HepG2 (cell line): ENCODE data around the gene FABP2. TPM values are rescaled to one million over a fixed set of nuclear protein-coding genes. Genes with fewer than 3 reads are reported as not detected.

Experiments used
- ATAC-seq: fragments of 200-7000 bp; cut with Tn5 transposase; 3 replicates; pipeline ENCODE4 v1.9.1; 2020; ENCODE audit warnings: mild to moderate bottlenecking, moderate library complexity
- BruUV-seq: library from RNA; stranded (reverse); fragments of 400-500 nt; replicated peaks from 2 replicates; lab custom pipeline; 2021; lab: Mats Ljungman, UMichigan
- CTCF ChIA-PET: fragments of 300-600 bp; formaldehyde crosslinking; extraction: SDS; loops from one replicate; lab custom pipeline; 2021; ENCODE audit warnings: low total read pairs, inconsistent platforms, low intra/inter-chr PET ratio; lab: Yijun Ruan, JAX
- POLR2A ChIA-PET: fragments of 350-600 bp; sonication (Branson Sonifier 250); formaldehyde crosslinking; loops from one replicate; lab custom pipeline; 2020; ENCODE audit warnings: antibody characterized with exemption, inconsistent platforms; lab: Yijun Ruan, JAX
- DNase-seq: peaks from one replicate; pipeline ENCODE4 v3.0.0-alpha.2; 2015; ENCODE audit warnings: low spot score
- FAIRE-seq: peaks from 3 replicates; lab custom pipeline; 2011; peaks lifted over from hg19 to GRCh38; lab: Jason Lieb, UNC
- H2AFZ ChIP-seq: one replicate; pipeline ENCODE4 v1.6.1; 2011; ENCODE audit warnings: low read length, inconsistent platforms
- H3K27ac ChIP-seq: fragments of 300-600 bp; 3 replicates; pipeline ENCODE4 v1.8.0; 2011; ENCODE audit warnings: mixed run types, mild to moderate bottlenecking, mixed read lengths, low read length, inconsistent platforms; ENCODE audit not compliant: insufficient read depth; ENCODE audit errors: extremely low read length
- H3K27me3 ChIP-seq, 2 experiments: fragments of 200-600 bp in 1 of 2; 2 replicates in 1 of 2; 3 replicates in 1 of 2; pipeline versions ENCODE4 v1.6.0 to v1.8.0; 2011; ENCODE audit warnings: low read length in 2 of 2, mild to moderate bottlenecking in 2 of 2, moderate library complexity in 2 of 2, inconsistent platforms in 1 of 2; ENCODE audit not compliant: insufficient read depth in 2 of 2, control insufficient read depth in 1 of 2
- H3K36me3 ChIP-seq, 2 experiments: fragments of 200-600 bp in 1 of 2; replicated peaks in 1 of 2; 2 replicates in 1 of 2; 3 replicates in 1 of 2; pipeline versions ENCODE4 v1.5.1 to v1.8.0; 2011; ENCODE audit warnings: low read length in 2 of 2, inconsistent platforms in 1 of 2; ENCODE audit not compliant: insufficient read depth in 2 of 2, control insufficient read depth in 1 of 2
- H3K4me1 ChIP-seq: 2 replicates; pipeline ENCODE4 v1.5.1; 2012; ENCODE audit warnings: low read length, inconsistent platforms; ENCODE audit not compliant: insufficient read depth
- H3K4me2 ChIP-seq: 2 replicates; pipeline ENCODE4 v1.6.0; 2011; ENCODE audit warnings: low read depth, low read length, inconsistent platforms
- H3K4me3 ChIP-seq, 3 experiments: fragments of 200-600 bp in 1 of 3; sonication (generic), shearing (Covaris generic) in 1 of 3; replicated peaks in 1 of 3; 2 replicates each; pipeline ENCODE4 v1.5.1; 2011 to 2016; ENCODE audit warnings: low read length in 3 of 3, inconsistent platforms in 2 of 3, low read depth in 2 of 3, mild to moderate bottlenecking in 2 of 3, control low read depth in 1 of 3, mixed read lengths in 1 of 3; ENCODE audit not compliant: insufficient read depth in 1 of 3
- H3K79me2 ChIP-seq: one replicate; pipeline ENCODE4 v1.6.1; 2011; ENCODE audit warnings: low read length, inconsistent platforms; ENCODE audit not compliant: insufficient read depth
- H3K9ac ChIP-seq: 2 replicates; pipeline ENCODE4 v1.6.0; 2011; ENCODE audit warnings: mild to moderate bottlenecking, low read depth, low read length, inconsistent platforms; ENCODE audit not compliant: insufficient read depth
- H3K9me3 ChIP-seq: 2 replicates; pipeline ENCODE4 v1.5.1; 2012; ENCODE audit warnings: mild to moderate bottlenecking, low read length
- H4K20me1 ChIP-seq: 2 replicates; pipeline ENCODE4 v1.6.0; 2011; ENCODE audit warnings: inconsistent platforms, mild to moderate bottlenecking, low read length, moderate library complexity; ENCODE audit not compliant: insufficient read depth
- CREM ChIP-seq, 2 experiments: sonication (generic) in 1 of 2; formaldehyde crosslinking in 1 of 2; IDR thresholded peaks; 2 replicates each; pipeline versions ENCODE4 v1.4.0 to v1.6.1; 2016 to 2020; ENCODE audit warnings: antibody characterized with exemption in 1 of 2, mild to moderate bottlenecking in 1 of 2, missing genetic modification reagents in 1 of 2
- DMAP1 ChIP-seq: IDR thresholded peaks from 2 replicates; pipeline ENCODE4 v1.6.1; 2016
- HDAC6 ChIP-seq: fragments of 200-600 bp; sonication (generic); IDR thresholded peaks from 2 replicates; pipeline ENCODE4 v1.7.0; 2017; ENCODE audit warnings: mild to moderate bottlenecking, antibody characterized with exemption, low read length, low read depth
- HOXA5 ChIP-seq: sonication (generic); formaldehyde crosslinking; IDR thresholded peaks from 2 replicates; pipeline ENCODE4 v1.4.0; 2020; ENCODE audit warnings: missing genetic modification reagents
- NRL ChIP-seq: sonication (generic); formaldehyde crosslinking; IDR thresholded peaks from 2 replicates; pipeline ENCODE4 v1.5.0; 2020; ENCODE audit warnings: missing genetic modification reagents, mild to moderate bottlenecking, moderate library complexity, borderline replicate concordance
- ZNF101 ChIP-seq: sonication (generic); formaldehyde crosslinking; IDR thresholded peaks from 2 replicates; pipeline ENCODE4 v1.4.0; 2020; ENCODE audit warnings: mild to moderate bottlenecking, low read depth, missing genetic modification reagents, borderline replicate concordance
- ZNF678 ChIP-seq: sonication (generic); formaldehyde crosslinking; IDR thresholded peaks from 2 replicates; pipeline ENCODE4 v1.4.0; 2020; ENCODE audit warnings: mild to moderate bottlenecking, missing genetic modification reagents
- WGBS: methylation state at CpG from one replicate; pipeline ENCODE4 v1.1.6; 2017; ENCODE audit warnings: low lambda C conversion rate; 5-methylcytosine and 5-hydroxymethylcytosine counted together
- in situ Hi-C: cut with HindIII; loops from 2 replicates; pipeline ENCODE4 v1.10.0; 2017; ENCODE audit warnings: low pct_unique_long_range_greater_than_20kb; ENCODE audit not compliant: extremely low pct_ligation_motif_present
- intact Hi-C: fragments of 100-400 bp; cut with micrococcal nuclease; formaldehyde crosslinking; loops from one replicate; pipeline ENCODE4 v1.10.0; 2022; ENCODE audit not compliant: unreplicated experiment
- polyA plus RNA-seq, 8 experiments: library from polyadenylated mRNA; depleted of rRNA in 3 of 8; stranded (reverse) in 7 of 8; unstranded in 1 of 8; fragments of >200 nt; fragmentation: Illumina TruSeq in 4 of 8; extraction: Trizol in 4 of 8; gene quantifications; 2 replicates each; pipeline versions ENCODE4 v1.2.1 to v1.2.3, GENCODE V29; 2011 to 2016; ENCODE audit warnings: low read depth in 4 of 8, missing spikeins in 1 of 8, mixed read lengths in 1 of 8; ENCODE audit not compliant: insufficient read depth in 1 of 8
- total RNA-seq, 5 experiments: library from RNA; depleted of rRNA; stranded (reverse); fragments of >200 nt; fragmentation: Illumina TruSeq; extraction: Trizol; gene quantifications; 2 replicates each; pipeline ENCODE4 v1.2.3, GENCODE V29; 2016; ENCODE audit warnings: low read depth in 1 of 5
- TF ChIP-seq, protein P1 (sequence below): sonication (generic); IDR thresholded peaks from 2 replicates; pipeline ENCODE4 v1.6.1; 2016; ENCODE audit warnings: low read depth, borderline replicate concordance
- TF ChIP-seq, protein P2 (sequence below): sonication (generic); formaldehyde crosslinking; IDR thresholded peaks from 2 replicates; pipeline ENCODE4 v1.5.0; 2020; ENCODE audit warnings: mild to moderate bottlenecking, missing genetic modification reagents, borderline replicate concordance
- TF ChIP-seq, protein P3 (sequence below): sonication (generic); formaldehyde crosslinking; IDR thresholded peaks from 2 replicates; pipeline ENCODE4 v1.4.0; 2020; ENCODE audit warnings: missing genetic modification reagents, mild to moderate bottlenecking, borderline replicate concordance

Gene FABP2
- total and polyA plus RNA-seq, 2 of the 13 experiments (the other 11 are each of a cell fraction or from before 2014, with no cell fraction given) = 0.78 to 1.2 TPM

DNA sequence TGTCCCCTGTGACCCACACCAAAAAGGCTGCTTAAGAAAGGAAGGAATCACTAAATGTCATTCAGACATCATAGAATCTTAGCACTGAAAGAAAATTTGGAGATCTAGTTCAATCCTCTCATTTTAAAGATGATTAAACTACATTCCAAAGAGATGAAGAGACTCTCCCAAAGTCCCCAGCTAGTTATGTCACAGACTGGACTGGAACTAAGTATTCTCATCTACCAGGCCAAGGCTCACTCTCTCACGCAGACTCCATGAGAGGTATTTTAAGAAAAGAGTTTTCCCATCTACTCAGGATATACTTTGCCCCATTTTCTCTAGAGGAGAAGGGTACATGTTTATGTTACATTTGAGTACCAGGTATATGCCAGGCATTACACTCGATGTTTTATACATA, 6.9 kb downstream of the FABP2 start:
- 65% methylated on average over 2 of the region's 2 CpGs for WGBS
- no peak overlapping the region for H3K9ac ChIP-seq
- H3K4me1 ChIP-seq = no peaks in the 10 kb centered on the region
- no peak for FAIRE-seq
- no peak for TF ChIP-seq NRL
- no peak for TF ChIP-seq CREM (IDR thresholded peaks at IDR 0.05)
- TF ChIP-seq CREM (CRISPR knock-in tag; IDR thresholded peaks at IDR 0.05) = no peak
- TF ChIP-seq, protein P1, sequence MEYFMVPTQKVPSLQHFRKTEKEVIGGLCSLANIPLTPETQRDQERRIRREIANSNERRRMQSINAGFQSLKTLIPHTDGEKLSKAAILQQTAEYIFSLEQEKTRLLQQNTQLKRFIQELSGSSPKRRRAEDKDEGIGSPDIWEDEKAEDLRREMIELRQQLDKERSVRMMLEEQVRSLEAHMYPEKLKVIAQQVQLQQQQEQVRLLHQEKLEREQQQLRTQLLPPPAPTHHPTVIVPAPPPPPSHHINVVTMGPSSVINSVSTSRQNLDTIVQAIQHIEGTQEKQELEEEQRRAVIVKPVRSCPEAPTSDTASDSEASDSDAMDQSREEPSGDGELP = no peak
- no peak for TF ChIP-seq HOXA5 (CRISPR knock-in tag)
- TF ChIP-seq ZNF678 = no peak
- TF ChIP-seq, protein P2, sequence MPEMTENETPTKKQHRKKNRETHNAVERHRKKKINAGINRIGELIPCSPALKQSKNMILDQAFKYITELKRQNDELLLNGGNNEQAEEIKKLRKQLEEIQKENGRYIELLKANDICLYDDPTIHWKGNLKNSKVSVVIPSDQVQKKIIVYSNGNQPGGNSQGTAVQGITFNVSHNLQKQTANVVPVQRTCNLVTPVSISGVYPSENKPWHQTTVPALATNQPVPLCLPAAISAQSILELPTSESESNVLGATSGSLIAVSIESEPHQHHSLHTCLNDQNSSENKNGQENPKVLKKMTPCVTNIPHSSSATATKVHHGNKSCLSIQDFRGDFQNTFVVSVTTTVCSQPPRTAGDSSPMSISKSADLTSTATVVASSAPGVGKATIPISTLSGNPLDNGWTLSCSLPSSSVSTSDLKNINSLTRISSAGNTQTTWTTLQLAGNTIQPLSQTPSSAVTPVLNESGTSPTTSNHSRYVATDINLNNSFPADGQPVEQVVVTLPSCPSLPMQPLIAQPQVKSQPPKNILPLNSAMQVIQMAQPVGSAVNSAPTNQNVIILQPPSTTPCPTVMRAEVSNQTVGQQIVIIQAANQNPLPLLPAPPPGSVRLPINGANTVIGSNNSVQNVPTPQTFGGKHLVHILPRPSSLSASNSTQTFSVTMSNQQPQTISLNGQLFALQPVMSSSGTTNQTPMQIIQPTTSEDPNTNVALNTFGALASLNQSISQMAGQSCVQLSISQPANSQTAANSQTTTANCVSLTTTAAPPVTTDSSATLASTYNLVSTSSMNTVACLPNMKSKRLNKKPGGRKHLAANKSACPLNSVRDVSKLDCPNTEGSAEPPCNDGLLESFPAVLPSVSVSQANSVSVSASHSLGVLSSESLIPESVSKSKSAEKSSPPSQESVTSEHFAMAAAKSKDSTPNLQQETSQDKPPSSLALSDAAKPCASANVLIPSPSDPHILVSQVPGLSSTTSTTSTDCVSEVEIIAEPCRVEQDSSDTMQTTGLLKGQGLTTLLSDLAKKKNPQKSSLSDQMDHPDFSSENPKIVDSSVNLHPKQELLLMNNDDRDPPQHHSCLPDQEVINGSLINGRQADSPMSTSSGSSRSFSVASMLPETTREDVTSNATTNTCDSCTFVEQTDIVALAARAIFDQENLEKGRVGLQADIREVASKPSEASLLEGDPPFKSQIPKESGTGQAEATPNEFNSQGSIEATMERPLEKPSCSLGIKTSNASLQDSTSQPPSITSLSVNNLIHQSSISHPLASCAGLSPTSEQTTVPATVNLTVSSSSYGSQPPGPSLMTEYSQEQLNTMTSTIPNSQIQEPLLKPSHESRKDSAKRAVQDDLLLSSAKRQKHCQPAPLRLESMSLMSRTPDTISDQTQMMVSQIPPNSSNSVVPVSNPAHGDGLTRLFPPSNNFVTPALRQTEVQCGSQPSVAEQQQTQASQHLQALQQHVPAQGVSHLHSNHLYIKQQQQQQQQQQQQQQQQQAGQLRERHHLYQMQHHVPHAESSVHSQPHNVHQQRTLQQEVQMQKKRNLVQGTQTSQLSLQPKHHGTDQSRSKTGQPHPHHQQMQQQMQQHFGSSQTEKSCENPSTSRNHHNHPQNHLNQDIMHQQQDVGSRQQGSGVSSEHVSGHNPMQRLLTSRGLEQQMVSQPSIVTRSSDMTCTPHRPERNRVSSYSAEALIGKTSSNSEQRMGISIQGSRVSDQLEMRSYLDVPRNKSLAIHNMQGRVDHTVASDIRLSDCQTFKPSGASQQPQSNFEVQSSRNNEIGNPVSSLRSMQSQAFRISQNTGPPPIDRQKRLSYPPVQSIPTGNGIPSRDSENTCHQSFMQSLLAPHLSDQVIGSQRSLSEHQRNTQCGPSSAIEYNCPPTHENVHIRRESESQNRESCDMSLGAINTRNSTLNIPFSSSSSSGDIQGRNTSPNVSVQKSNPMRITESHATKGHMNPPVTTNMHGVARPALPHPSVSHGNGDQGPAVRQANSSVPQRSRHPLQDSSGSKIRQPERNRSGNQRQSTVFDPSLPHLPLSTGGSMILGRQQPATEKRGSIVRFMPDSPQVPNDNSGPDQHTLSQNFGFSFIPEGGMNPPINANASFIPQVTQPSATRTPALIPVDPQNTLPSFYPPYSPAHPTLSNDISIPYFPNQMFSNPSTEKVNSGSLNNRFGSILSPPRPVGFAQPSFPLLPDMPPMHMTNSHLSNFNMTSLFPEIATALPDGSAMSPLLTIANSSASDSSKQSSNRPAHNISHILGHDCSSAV = no peak
- no peak for TF ChIP-seq HDAC6
- TF ChIP-seq DMAP1 (CRISPR knock-in tag) = no peak
- TF ChIP-seq, protein P3, sequence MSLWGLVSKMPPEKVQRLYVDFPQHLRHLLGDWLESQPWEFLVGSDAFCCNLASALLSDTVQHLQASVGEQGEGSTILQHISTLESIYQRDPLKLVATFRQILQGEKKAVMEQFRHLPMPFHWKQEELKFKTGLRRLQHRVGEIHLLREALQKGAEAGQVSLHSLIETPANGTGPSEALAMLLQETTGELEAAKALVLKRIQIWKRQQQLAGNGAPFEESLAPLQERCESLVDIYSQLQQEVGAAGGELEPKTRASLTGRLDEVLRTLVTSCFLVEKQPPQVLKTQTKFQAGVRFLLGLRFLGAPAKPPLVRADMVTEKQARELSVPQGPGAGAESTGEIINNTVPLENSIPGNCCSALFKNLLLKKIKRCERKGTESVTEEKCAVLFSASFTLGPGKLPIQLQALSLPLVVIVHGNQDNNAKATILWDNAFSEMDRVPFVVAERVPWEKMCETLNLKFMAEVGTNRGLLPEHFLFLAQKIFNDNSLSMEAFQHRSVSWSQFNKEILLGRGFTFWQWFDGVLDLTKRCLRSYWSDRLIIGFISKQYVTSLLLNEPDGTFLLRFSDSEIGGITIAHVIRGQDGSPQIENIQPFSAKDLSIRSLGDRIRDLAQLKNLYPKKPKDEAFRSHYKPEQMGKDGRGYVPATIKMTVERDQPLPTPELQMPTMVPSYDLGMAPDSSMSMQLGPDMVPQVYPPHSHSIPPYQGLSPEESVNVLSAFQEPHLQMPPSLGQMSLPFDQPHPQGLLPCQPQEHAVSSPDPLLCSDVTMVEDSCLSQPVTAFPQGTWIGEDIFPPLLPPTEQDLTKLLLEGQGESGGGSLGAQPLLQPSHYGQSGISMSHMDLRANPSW = no peak
- no peak for TF ChIP-seq ZNF101 (CRISPR knock-in tag)
- TF ChIP-seq, all 625 proteins: peak for 0
- intact Hi-C loops = no loop called here
- ATAC-seq (no peak), DNase-seq (no peak)
- Histone ChIP-seq H3K79me2 (no peaks in the 10 kb centered on the region), H3K36me3 (no peaks in the 10 kb centered on the region), H2AFZ (no peak overlapping the region), H3K27ac (no peak overlapping the region), H3K9me3 (no peaks in the 10 kb centered on the region), H4K20me1 (peaks cover 3% of the 10 kb centered on the region; the same call in 1 of the 2 replicates), H3K4me2 (no peak overlapping the region), H3K4me3 (no peak overlapping the region), H3K27me3 (no peaks in the 10 kb centered on the region)
- no TSS peak for BruUV-seq
- ChIA-PET CTCF (interaction anchor here (1.1 to 1.3 kb wide), 2 partner anchors 175 to 312 kb away, joined by 3 read pairs; no protein-coding TSS in a partner anchor), POLR2A (no interaction called here)
- in situ Hi-C loops = loop anchor here (10.0 kb wide), 2 partner anchors 170 to 310 kb away; partner anchors contain the start of gene PDE5A
